H1 (cell line): Measurements from ENCODE around the gene GOLGA8J. TPM values are rescaled to one million over a fixed set of nuclear protein-coding genes. Genes with fewer than 3 reads are reported as not detected.

Experiments
- CTCF ChIA-PET: fragments of 300-600 bp; sonication (Branson Sonifier 250); formaldehyde crosslinking; loops from one replicate; lab custom pipeline; 2021; ENCODE audit not compliant: partially characterized antibody; lab: Charles Lee
- POLR2A ChIA-PET: fragments of 300-600 bp; sonication (Branson Sonifier 250); formaldehyde crosslinking; loops from one replicate; lab custom pipeline; 2021; ENCODE audit warnings: inconsistent platforms; ENCODE audit not compliant: partially characterized antibody; lab: Charles Lee
- DNase-seq, 2 experiments: peaks; one replicate each; pipeline versions ENCODE4 v3.0.0 to v3.0.0-alpha.2; 2010 to 2022; ENCODE audit warnings: low spot score in 2 of 2, low read depth in 1 of 2, mixed read lengths in 1 of 2
- FAIRE-seq: peaks from 2 replicates; lab custom pipeline; 2011; peaks lifted over from hg19 to GRCh38; lab: Jason Lieb, UNC
- H2AFZ ChIP-seq: 2 replicates; pipeline ENCODE4 v1.8.1; 2012; ENCODE audit warnings: low read length, inconsistent platforms
- H2AK5ac ChIP-seq: 2 replicates; pipeline ENCODE4 v1.6.1; 2013; ENCODE audit warnings: low read depth, low read length
- H2BK120ac ChIP-seq: replicated peaks from 2 replicates; pipeline ENCODE3; 2013; ENCODE audit warnings: low read depth, low read length, inconsistent platforms
- H2BK12ac ChIP-seq: 2 replicates; pipeline ENCODE4 v1.6.1; 2013; ENCODE audit warnings: low read depth, low read length
- H2BK15ac ChIP-seq: 2 replicates; pipeline ENCODE4 v1.6.1; 2013; ENCODE audit warnings: low read length
- H2BK20ac ChIP-seq: 2 replicates; pipeline ENCODE4 v1.6.1; 2013; ENCODE audit warnings: low read length
- H2BK5ac ChIP-seq: 2 replicates; pipeline ENCODE4 v1.6.1; 2013; ENCODE audit warnings: low read depth, low read length
- H3K14ac ChIP-seq: 2 replicates; pipeline ENCODE4 v1.6.1; 2013; ENCODE audit warnings: inconsistent platforms; ENCODE audit not compliant: insufficient read length
- H3K18ac ChIP-seq: 2 replicates; pipeline ENCODE4 v1.6.1; 2013; ENCODE audit warnings: low read length; ENCODE audit errors: extremely low read depth
- H3K23ac ChIP-seq: 2 replicates; pipeline ENCODE4 v1.6.1; 2013; ENCODE audit warnings: inconsistent platforms; ENCODE audit not compliant: insufficient read length
- H3K23me2 ChIP-seq: 2 replicates; pipeline ENCODE4 v1.6.1; 2013; ENCODE audit warnings: low read depth, low read length
- H3K27ac ChIP-seq: 2 replicates; pipeline ENCODE4 v1.6.1; 2011; ENCODE audit warnings: low read depth, low read length, inconsistent platforms
- H3K27me3 ChIP-seq, 4 experiments: replicated peaks in 1 of 4; 1 replicate in 1 of 4; 2 replicates in 3 of 4; pipeline versions ENCODE4 v1.6.1 to v1.8.1; 2011 to 2013; ENCODE audit warnings: low read length in 3 of 4, mild to moderate bottlenecking in 3 of 4, inconsistent platforms in 2 of 4, mixed read lengths in 2 of 4, moderate library complexity in 1 of 4; ENCODE audit not compliant: control insufficient read depth in 3 of 4, insufficient read depth in 3 of 4; ENCODE audit errors: extremely low read depth in 1 of 4
- H3K36me3 ChIP-seq, 4 experiments: 2 replicates each; pipeline versions ENCODE4 v1.6.1 to v1.8.1; 2011 to 2013; ENCODE audit warnings: mild to moderate bottlenecking in 4 of 4, low read length in 3 of 4, moderate library complexity in 2 of 4, control low read depth in 1 of 4, inconsistent platforms in 1 of 4; ENCODE audit not compliant: insufficient read depth in 4 of 4, control insufficient read depth in 2 of 4
- H3K4ac ChIP-seq: replicated peaks from 2 replicates; pipeline ENCODE3; 2013; ENCODE audit warnings: low read length, low read depth, mixed read lengths, inconsistent platforms; ENCODE audit not compliant: insufficient read length
- H3K4me1 ChIP-seq, 4 experiments: replicated peaks in 1 of 4; 1 replicate in 1 of 4; 2 replicates in 3 of 4; pipeline versions ENCODE4 v1.6.1 to v1.8.1; 2011 to 2013; ENCODE audit warnings: low read length in 3 of 4, inconsistent platforms in 2 of 4, mixed read lengths in 1 of 4; ENCODE audit not compliant: insufficient read depth in 4 of 4, control insufficient read depth in 3 of 4
- H3K4me2 ChIP-seq, 2 experiments: 2 replicates each; pipeline versions ENCODE4 v1.6.1 to v1.8.1; 2011 to 2013; ENCODE audit warnings: low read depth in 2 of 2, low read length in 2 of 2, control low read depth in 1 of 2, inconsistent platforms in 1 of 2, mild to moderate bottlenecking in 1 of 2; ENCODE audit not compliant: insufficient read depth in 1 of 2
- H3K4me3 ChIP-seq, 4 experiments: fragments of 200-600, 300-600 bp in 1 of 4; sonication (generic), shearing (Covaris generic), sonication (Bioruptor Twin) in 1 of 4; 2 replicates each; pipeline versions ENCODE4 v1.5.1 to v1.8.1; 2011 to 2016; ENCODE audit warnings: low read length in 4 of 4, low read depth in 3 of 4, control low read depth in 2 of 4, inconsistent platforms in 2 of 4, mild to moderate bottlenecking in 2 of 4, mixed read lengths in 1 of 4, moderate library complexity in 1 of 4; ENCODE audit not compliant: insufficient read depth in 2 of 4; ENCODE audit errors: extremely low read depth in 1 of 4
- H3K56ac ChIP-seq: replicated peaks from 2 replicates; pipeline ENCODE3; 2013; ENCODE audit warnings: low read depth, mild to moderate bottlenecking, mixed read lengths, low read length, inconsistent platforms; ENCODE audit not compliant: insufficient read length
- H3K79me1 ChIP-seq: 2 replicates; pipeline ENCODE4 v1.6.1; 2013; ENCODE audit warnings: low read depth, low read length, control low read depth
- H3K79me2 ChIP-seq, 2 experiments: 2 replicates each; pipeline versions ENCODE4 v1.6.1 to v1.8.1; 2012 to 2013; ENCODE audit warnings: low read length in 2 of 2, mild to moderate bottlenecking in 2 of 2, inconsistent platforms in 1 of 2; ENCODE audit not compliant: insufficient read depth in 2 of 2, control insufficient read depth in 1 of 2
- H3K9ac ChIP-seq, 4 experiments: replicated peaks in 1 of 4; 1 replicate in 1 of 4; 2 replicates in 3 of 4; pipeline versions ENCODE4 v1.6.1 to v1.8.1; 2011 to 2013; ENCODE audit warnings: low read depth in 3 of 4, low read length in 3 of 4, control low read depth in 2 of 4, mild to moderate bottlenecking in 2 of 4, moderate library complexity in 2 of 4, inconsistent platforms in 1 of 4; ENCODE audit errors: extremely low read depth in 1 of 4
- H3K9me3 ChIP-seq, 2 experiments: 2 replicates each; pipeline versions ENCODE4 v1.6.1 to v1.8.1; 2012 to 2013; ENCODE audit warnings: mild to moderate bottlenecking in 2 of 2, moderate library complexity in 2 of 2, control low read depth in 1 of 2, inconsistent platforms in 1 of 2, low read depth in 1 of 2, low read length in 1 of 2, mixed read lengths in 1 of 2; ENCODE audit not compliant: insufficient read depth in 2 of 2
- H4K20me1 ChIP-seq, 2 experiments: replicated peaks in 1 of 2; 2 replicates each; pipeline versions ENCODE3 to v1.8.1; 2011 to 2013; ENCODE audit warnings: inconsistent platforms in 2 of 2, low read length in 2 of 2, mild to moderate bottlenecking in 1 of 2; ENCODE audit not compliant: insufficient read depth in 2 of 2, control insufficient read depth in 1 of 2
- H4K5ac ChIP-seq: 2 replicates; pipeline ENCODE4 v1.6.1; 2013; ENCODE audit warnings: low read length, low read depth, mixed read lengths, inconsistent platforms; ENCODE audit not compliant: insufficient read length
- H4K8ac ChIP-seq: 2 replicates; pipeline ENCODE4 v1.8.0; 2013; ENCODE audit warnings: mild to moderate bottlenecking, moderate library complexity, low read length, inconsistent platforms; ENCODE audit not compliant: insufficient read depth; ENCODE audit errors: extremely low read depth
- H4K91ac ChIP-seq: replicated peaks from 2 replicates; pipeline ENCODE3; 2013; ENCODE audit warnings: low read length, mixed read lengths, inconsistent platforms; ENCODE audit not compliant: insufficient read length
- BRCA1 ChIP-seq: IDR thresholded peaks from 2 replicates; pipeline ENCODE4 v1.6.1; 2012; ENCODE audit warnings: low read depth, low read length, improper control_type of control experiment
- CHD1 ChIP-seq: IDR thresholded peaks from 2 replicates; pipeline ENCODE4 v1.6.1; 2012; ENCODE audit warnings: low read depth, low read length, improper control_type of control experiment
- E2F6 ChIP-seq: IDR thresholded peaks from 2 replicates; pipeline ENCODE4 v1.6.1; 2012; ENCODE audit warnings: inconsistent platforms
- EGR1 ChIP-seq: IDR thresholded peaks from 2 replicates; pipeline ENCODE4 v1.6.1; 2011; ENCODE audit warnings: low read depth, low read length, borderline replicate concordance
- GTF2F1 ChIP-seq: IDR thresholded peaks from 2 replicates; pipeline ENCODE4 v1.6.1; 2012; ENCODE audit warnings: low read depth, low read length, improper control_type of control experiment, borderline replicate concordance
- KDM1A ChIP-seq: fragments of 200-600, 300-600 bp; sonication (generic); IDR thresholded peaks from 2 replicates; pipeline ENCODE4 v1.7.1; 2016; ENCODE audit warnings: mild to moderate bottlenecking, low read length, borderline replicate concordance
- PHF8 ChIP-seq: fragments of 200-600 bp; sonication (generic); conservative IDR thresholded peaks from 2 replicates; pipeline ENCODE4 v1.7.1; 2012; ENCODE audit warnings: low read depth, mild to moderate bottlenecking, inconsistent platforms, low read length, moderate library complexity
- SAP30 ChIP-seq: fragments of 300-600 bp; sonication (generic); IDR thresholded peaks from 2 replicates; pipeline ENCODE4 v1.7.1; 2012; ENCODE audit warnings: low read length, moderate library complexity, mild to moderate bottlenecking, inconsistent platforms; ENCODE audit not compliant: insufficient read depth, insufficient replicate concordance
- SIN3A ChIP-seq, 2 experiments: IDR thresholded peaks in 1 of 2; conservative IDR thresholded peaks in 1 of 2; 2 replicates each; pipeline ENCODE4 v1.6.1; 2011 to 2012; ENCODE audit warnings: low read length in 2 of 2, improper control_type of control experiment in 1 of 2, low read depth in 1 of 2, mild to moderate bottlenecking in 1 of 2
- TCF12 ChIP-seq: IDR thresholded peaks from 2 replicates; pipeline ENCODE4 v1.6.1; 2011; ENCODE audit warnings: low read depth, mild to moderate bottlenecking, low read length
- USF2 ChIP-seq: IDR thresholded peaks from 2 replicates; pipeline ENCODE4 v1.6.1; 2011; ENCODE audit warnings: low read length, improper control_type of control experiment
- WGBS, 2 experiments: shearing (Covaris generic) in 1 of 2; methylation state at CpG; one replicate each; pipeline versions ENCODE4 v1.1.6 to v1.1.7; 2013 to 2015; ENCODE audit warnings: low lambda C conversion rate in 2 of 2, mixed read lengths in 2 of 2, inconsistent platforms in 1 of 2, low coverage in 1 of 2, missing lambda C conversion rate in 1 of 2; ENCODE audit not compliant: insufficient replicate concordance in 2 of 2, insufficient coverage in 1 of 2, insufficient read length in 1 of 2; ENCODE audit errors: extremely low coverage in 1 of 2, missing lambda C conversion rate in 1 of 2; 5-methylcytosine and 5-hydroxymethylcytosine counted together
- polyA plus RNA-seq, 7 experiments: library from polyadenylated mRNA; depleted of rRNA in 3 of 7; stranded (reverse) in 5 of 7; unstranded in 2 of 7; fragments of >200 nt in 5 of 7; fragments of 200-250 nt in 2 of 7; gene quantifications; 1 replicate in 5 of 7; 2 replicates in 1 of 7; 4 replicates in 1 of 7; pipeline versions ENCODE4 v1.2.1 to v1.2.3, GENCODE V29; 2011 to 2013; ENCODE audit warnings: missing spikeins in 2 of 7, mixed read lengths in 2 of 7
- total RNA-seq: library from RNA; stranded (reverse); fragmentation: NEBNext Ultra II Directional; extraction: Animal tissue kit (Norgen Biotek cat#: 25700); gene quantifications from 2 replicates; pipeline ENCODE4 v1.2.1, GENCODE V29; 2021

GOLGA8J gene
- total and polyA plus RNA-seq, 2 of the 8 experiments (the other 6 are each of a cell fraction or from before 2014, with no cell fraction given) = not detected

GRCh38 chr15:30036036-30036703 lies 46.6 kb upstream of the GOLGA8J start:
- no peak overlapping the region for H4K8ac ChIP-seq
- H3K27ac ChIP-seq = no peak overlapping the region
- H2AK5ac ChIP-seq = no peak overlapping the region
- H3K9me3 ChIP-seq = no peaks in the 10 kb centered on the region
- no peak overlapping the region; the same call in 1 of the 2 replicates for H2BK15ac ChIP-seq
- H3K18ac ChIP-seq = no peak overlapping the region
- H3K9ac ChIP-seq = no peak overlapping the region
- H4K20me1 ChIP-seq = no peaks in the 10 kb centered on the region
- no peak overlapping the region for H3K56ac ChIP-seq
- no peak overlapping the region for H2BK20ac ChIP-seq
- no peaks in the 10 kb centered on the region for H3K23me2 ChIP-seq
- no peak overlapping the region for H3K23ac ChIP-seq
- H3K4me2 ChIP-seq = no peak overlapping the region
- POLR2A ChIA-PET = no interaction called here
- FAIRE-seq = no peak
- CTCF ChIA-PET = interaction anchor here (1.9 kb wide), 1 partner anchor 14 kb away, joined by 5 read pairs; no protein-coding TSS in a partner anchor
- H3K4me3 ChIP-seq = no peak overlapping the region
- H2BK120ac ChIP-seq = no peak overlapping the region
- H2BK5ac ChIP-seq = no peak overlapping the region
- no peak overlapping the region for H2AFZ ChIP-seq
- no peak overlapping the region for H4K91ac ChIP-seq
- no peaks in the 10 kb centered on the region for H3K36me3 ChIP-seq
- H3K4me1 ChIP-seq = no peaks in the 10 kb centered on the region
- H3K79me2 ChIP-seq = no peaks in the 10 kb centered on the region
- no peak overlapping the region for H3K4ac ChIP-seq
- 88% methylated on average over 6 of the region's 6 CpGs; no CpG with 5 or more reads in 1 of the 2 experiments for WGBS, 2 experiments
- no peak for DNase-seq
- H2BK12ac ChIP-seq = no peak overlapping the region
- no peaks in the 10 kb centered on the region for H3K27me3 ChIP-seq
- no peaks in the 10 kb centered on the region for H3K79me1 ChIP-seq
- H3K14ac ChIP-seq = no peak overlapping the region
- no peak overlapping the region for H4K5ac ChIP-seq
- TF ChIP-seq TCF12 (no peak), SIN3A (conservative IDR thresholded peaks at IDR 0.05 in 1 of 2, IDR thresholded peaks at IDR 0.05 in 1 of 2; ENCODE audit: low read depth in 1 of 2, low read length in 2 of 2) (no peak), KDM1A (no peak), CHD1 (no peak), SAP30 (no peak), GTF2F1 (no peak), BRCA1 (no peak), EGR1 (no peak), PHF8 (no peak), E2F6 (no peak), USF2 (no peak)
